Neural crest cell (in vitro differentiated cells): ENCODE data around the gene FCN2. TPM values are rescaled to one million over a fixed set of nuclear protein-coding genes. Genes with fewer than 3 reads are reported as not detected.

Experiments used
- DNase-seq: peaks from one replicate; pipeline ENCODE4 v3.0.0; 2021; ENCODE audit warnings: low read depth, mixed read lengths, low spot score
- H3K27ac Mint-ChIP-seq: one replicate; pipeline ENCODE4 v1.8.0; 2021; ENCODE audit warnings: mild to moderate bottlenecking, mixed read lengths; ENCODE audit not compliant: unreplicated experiment
- H3K27me3 Mint-ChIP-seq: 2 replicates; pipeline ENCODE4 v1.8.0; 2021; ENCODE audit warnings: low read depth, mild to moderate bottlenecking, mixed read lengths
- H3K36me3 Mint-ChIP-seq: 2 replicates; pipeline ENCODE4 v1.8.0; 2021; ENCODE audit warnings: low read depth, mild to moderate bottlenecking, mixed read lengths
- H3K4me1 Mint-ChIP-seq: 2 replicates; pipeline ENCODE4 v1.8.0; 2021; ENCODE audit warnings: mixed read lengths
- H3K4me3 Mint-ChIP-seq: one replicate; pipeline ENCODE4 v1.8.0; 2021; ENCODE audit warnings: mild to moderate bottlenecking, mixed read lengths
- H3K9me3 Mint-ChIP-seq: 2 replicates; pipeline ENCODE4 v1.8.0; 2021; ENCODE audit warnings: mixed read lengths
- CTCF ChIP-seq: fragments of 200-600 bp; sonication (generic); conservative IDR thresholded peaks from 2 replicates; pipeline ENCODE4 v1.5.0; 2021; ENCODE audit warnings: antibody characterized with exemption, mild to moderate bottlenecking
- total RNA-seq: library from RNA; stranded (reverse); gene quantifications from 2 replicates; pipeline ENCODE4 v1.2.1, GENCODE V29; 2021

FCN2 gene
- total RNA-seq, 1 donor from 2014 or later = not detected

GRCh38 chr9:134885001-134885678 is 4.5 kb downstream of the FCN2 start:
- no peak for DNase-seq
- no peaks in the 10 kb centered on the region for H3K27me3 Mint-ChIP-seq
- H3K4me1 Mint-ChIP-seq = no peaks in the 10 kb centered on the region
- no peaks in the 10 kb centered on the region for H3K9me3 Mint-ChIP-seq
- no peak overlapping the region for H3K4me3 Mint-ChIP-seq
- TF ChIP-seq CTCF = no peak
- no peak overlapping the region for H3K27ac Mint-ChIP-seq
- H3K36me3 Mint-ChIP-seq = no peaks in the 10 kb centered on the region

- DNase-seq = no peak
- H3K27ac Mint-ChIP-seq = peak overlapping the region; percentile 94
- no peak overlapping the region for H3K4me3 Mint-ChIP-seq
- no peaks in the 10 kb centered on the region for H3K4me1 Mint-ChIP-seq
- no peaks in the 10 kb centered on the region for H3K36me3 Mint-ChIP-seq
- no peaks in the 10 kb centered on the region for H3K27me3 Mint-ChIP-seq
- H3K9me3 Mint-ChIP-seq = no peaks in the 10 kb centered on the region
- TF ChIP-seq CTCF = no peak
These were observed 5.2 kb downstream of the FCN2 start for GRCh38 chr9:134885679-134886412.

- Mint-ChIP-seq H3K4me3 (no peak overlapping the region), H3K36me3 (no peaks in the 10 kb centered on the region), H3K9me3 (no peaks in the 10 kb centered on the region), H3K27me3 (no peaks in the 10 kb centered on the region), H3K4me1 (no peaks in the 10 kb centered on the region), H3K27ac (peak overlapping the region; percentile 94)
- TF ChIP-seq CTCF = no peak
- DNase-seq = no peak
These were observed 5.9 kb downstream of the FCN2 start for GRCh38 chr9:134886413-134886913.

DNA sequence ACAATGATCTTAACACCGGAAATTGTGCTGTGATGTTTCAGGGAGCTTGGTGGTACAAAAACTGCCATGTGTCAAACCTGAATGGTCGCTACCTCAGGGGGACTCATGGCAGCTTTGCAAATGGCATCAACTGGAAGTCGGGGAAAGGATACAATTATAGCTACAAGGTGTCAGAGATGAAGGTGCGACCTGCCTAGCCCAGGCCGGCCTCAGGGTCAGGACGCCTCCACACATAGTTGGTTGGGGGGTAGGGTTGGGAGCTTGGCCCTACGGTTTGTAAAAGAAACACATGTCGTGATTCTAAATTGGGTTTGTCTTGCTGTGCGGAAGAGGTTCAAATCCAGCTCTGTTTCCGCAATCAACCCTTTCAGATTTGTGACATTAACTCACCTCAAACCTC is 6.6 kb downstream of the FCN2 start:
- Mint-ChIP-seq H3K27me3 (no peaks in the 10 kb centered on the region), H3K36me3 (no peaks in the 10 kb centered on the region), H3K4me3 (no peak overlapping the region), H3K9me3 (no peaks in the 10 kb centered on the region), H3K4me1 (no peaks in the 10 kb centered on the region), H3K27ac (peak overlapping the region; percentile 40)
- no peak for TF ChIP-seq CTCF
- no peak for DNase-seq

DNA sequence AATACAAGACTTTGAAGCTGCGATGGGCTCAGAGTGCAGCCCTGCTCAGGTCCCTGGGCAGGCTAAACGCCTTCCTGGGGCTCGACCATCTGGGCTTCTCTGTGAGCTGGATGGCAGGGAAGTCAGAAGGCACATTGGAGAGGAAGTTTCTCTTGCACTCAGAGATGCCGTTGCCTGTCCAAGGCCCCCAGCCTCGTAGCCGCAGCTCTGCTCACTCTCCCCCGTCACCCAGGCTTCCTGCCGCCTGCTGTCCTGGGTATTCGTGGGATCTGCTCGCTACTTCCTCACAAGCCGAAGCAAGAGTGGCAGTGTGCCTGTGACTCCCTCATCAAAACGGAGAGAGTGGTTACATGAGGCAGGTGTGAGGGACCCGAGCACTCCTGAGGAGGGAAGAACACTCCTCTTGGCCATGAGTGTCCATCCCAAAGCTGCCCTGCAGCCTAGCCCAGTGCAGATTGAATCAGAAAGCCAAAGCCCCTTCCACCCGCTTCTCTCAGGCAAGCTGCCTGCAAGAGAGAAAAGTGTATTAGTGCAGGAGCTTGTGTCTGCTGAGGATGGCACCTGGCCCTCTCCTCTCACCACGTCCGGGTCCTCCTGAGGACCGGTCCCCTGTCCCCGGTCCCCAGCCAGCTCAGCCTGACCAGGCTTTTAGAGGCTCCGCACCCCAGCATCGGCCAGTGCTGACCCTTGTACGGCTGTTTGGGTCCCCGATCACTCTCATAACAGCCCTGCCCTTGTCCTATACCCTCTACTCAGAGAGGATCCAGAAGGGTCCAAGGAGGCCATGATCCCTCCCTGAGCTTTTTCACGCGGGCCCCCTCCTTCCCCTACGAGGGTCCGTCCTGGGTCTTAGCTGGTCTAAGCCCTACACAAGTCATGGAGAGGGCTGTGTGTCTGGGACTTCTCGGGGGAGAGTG is 7.3 kb downstream of the FCN2 start:
- Mint-ChIP-seq H3K27me3 (no peaks in the 10 kb centered on the region), H3K36me3 (no peaks in the 10 kb centered on the region), H3K9me3 (no peaks in the 10 kb centered on the region)

More for the DNA sequence above, 7.3 kb downstream of the FCN2 start:
- H3K4me1 Mint-ChIP-seq = no peaks in the 10 kb centered on the region
- H3K4me3 Mint-ChIP-seq = no peak overlapping the region
- DNase-seq = no peak
- no peak for TF ChIP-seq CTCF
- H3K27ac Mint-ChIP-seq = no peak overlapping the region
